OCI-LY7 (cell line): ENCODE data around the gene SLC35G3. TPM values are rescaled to one million over a fixed set of nuclear protein-coding genes. Genes with fewer than 3 reads are reported as not detected.

Source experiments
- BruUV-seq: library from RNA; stranded (reverse); fragments of 400-500 nt; replicated peaks from 2 replicates; lab custom pipeline; 2021; lab: Mats Ljungman, UMichigan
- CTCF ChIA-PET: fragments of 300-600 bp; sonication (Branson Sonifier 250); formaldehyde crosslinking; loops from one replicate; lab custom pipeline; 2022; ENCODE audit warnings: antibody characterized with exemption; ENCODE audit not compliant: unreplicated experiment; lab: Charles Lee
- POLR2A ChIA-PET: fragments of 300-600 bp; sonication (Branson Sonifier 250); formaldehyde crosslinking; loops from one replicate; lab custom pipeline; 2022; ENCODE audit warnings: antibody characterized with exemption; lab: Charles Lee
- DNase-seq: peaks from one replicate; pipeline ENCODE4 v3.0.0-alpha.2; 2015; ENCODE audit warnings: low spot score
- H2AFZ ChIP-seq: fragments of 200-600 bp; sonication (generic), shearing (Covaris generic); 2 replicates; pipeline ENCODE4 v1.6.1; 2014; ENCODE audit warnings: mild to moderate bottlenecking, antibody characterized with exemption, low read length, moderate library complexity
- H3K27ac ChIP-seq: fragments of 200-600 bp; sonication (generic); 2 replicates; pipeline ENCODE4 v1.5.1; 2014; ENCODE audit warnings: mixed run types, low read depth, mild to moderate bottlenecking, moderate library complexity, low read length, inconsistent platforms; ENCODE audit not compliant: poor library complexity, severe bottlenecking
- H3K36me3 ChIP-seq: fragments of 200-600 bp; sonication (generic); 2 replicates; pipeline ENCODE4 v1.6.1; 2014; ENCODE audit warnings: mild to moderate bottlenecking, antibody characterized with exemption, low read length, moderate library complexity, mixed read lengths; ENCODE audit not compliant: insufficient read depth
- H3K4me1 ChIP-seq: fragments of 200-600 bp; sonication (generic); 2 replicates; pipeline ENCODE4 v1.5.1; 2014; ENCODE audit warnings: mild to moderate bottlenecking, low read length; ENCODE audit not compliant: insufficient read depth, poor library complexity, severe bottlenecking
- H3K4me2 ChIP-seq: fragments of 200-600 bp; sonication (generic); 2 replicates; pipeline ENCODE4 v1.6.1; 2014; ENCODE audit warnings: mild to moderate bottlenecking, low read length
- H3K4me3 ChIP-seq: fragments of 200-600 bp; sonication (generic); 2 replicates; pipeline ENCODE4 v1.5.1; 2014; ENCODE audit warnings: mild to moderate bottlenecking, low read depth, low read length; ENCODE audit not compliant: poor library complexity, severe bottlenecking
- H3K79me2 ChIP-seq: fragments of 200-600 bp; sonication (generic); 2 replicates; pipeline ENCODE4 v1.6.1; 2016; ENCODE audit warnings: low read depth, mild to moderate bottlenecking, low read length, moderate library complexity, mixed read lengths; ENCODE audit not compliant: insufficient read depth
- H3K9me2 ChIP-seq: fragments of 200-600 bp; sonication (generic); 2 replicates; pipeline ENCODE4 v1.6.1; 2016; ENCODE audit warnings: mild to moderate bottlenecking, low read length, mixed read lengths; ENCODE audit not compliant: insufficient read depth
- H3K9me3 ChIP-seq: fragments of 200-600 bp; sonication (generic); 2 replicates; pipeline ENCODE4 v1.6.1; 2014; ENCODE audit warnings: mild to moderate bottlenecking, mixed run types, low read length, mixed read lengths
- H4K20me1 ChIP-seq: fragments of 200-600 bp; sonication (generic); 2 replicates; pipeline ENCODE4 v1.6.1; 2014; ENCODE audit warnings: mild to moderate bottlenecking, antibody characterized with exemption, low read length, moderate library complexity, mixed read lengths; ENCODE audit not compliant: insufficient read depth
- EZH2phosphoT487 ChIP-seq: fragments of 200-600 bp; sonication (generic); IDR thresholded peaks from 2 replicates; pipeline ENCODE4 v1.6.1; 2018; ENCODE audit warnings: low read depth, borderline replicate concordance, mild to moderate bottlenecking, mixed run types, antibody characterized with exemption, low read length, moderate library complexity, mixed read lengths
- intact Hi-C: fragments of 100-400 bp; cut with micrococcal nuclease; formaldehyde crosslinking; loops from one replicate; pipeline ENCODE4 v1.10.0; 2022; ENCODE audit not compliant: unreplicated experiment
- total RNA-seq, 2 experiments: library from RNA; depleted of rRNA in 1 of 2; stranded (reverse); fragments of >200 nt in 1 of 2; shearing (Covaris generic) in 1 of 2; gene quantifications; 2 replicates each; pipeline ENCODE4 v1.2.3, GENCODE V29; 2014 to 2022
- TF ChIP-seq, protein P1 (sequence below): fragments of 200-600 bp; sonication (generic); conservative IDR thresholded peaks from 2 replicates; pipeline ENCODE4 v1.5.1; 2014; ENCODE audit warnings: mild to moderate bottlenecking, antibody characterized with exemption, low read length, moderate library complexity, mixed read lengths

The SLC35G3 gene
- total RNA-seq, 2 experiments from 2014 or later = not detected

GRCh38 chr17:35169835-35170363 lies 24.3 kb downstream of the SLC35G3 start:
- TF ChIP-seq EZH2phosphoT487 = no peak
- TF ChIP-seq, protein P1, sequence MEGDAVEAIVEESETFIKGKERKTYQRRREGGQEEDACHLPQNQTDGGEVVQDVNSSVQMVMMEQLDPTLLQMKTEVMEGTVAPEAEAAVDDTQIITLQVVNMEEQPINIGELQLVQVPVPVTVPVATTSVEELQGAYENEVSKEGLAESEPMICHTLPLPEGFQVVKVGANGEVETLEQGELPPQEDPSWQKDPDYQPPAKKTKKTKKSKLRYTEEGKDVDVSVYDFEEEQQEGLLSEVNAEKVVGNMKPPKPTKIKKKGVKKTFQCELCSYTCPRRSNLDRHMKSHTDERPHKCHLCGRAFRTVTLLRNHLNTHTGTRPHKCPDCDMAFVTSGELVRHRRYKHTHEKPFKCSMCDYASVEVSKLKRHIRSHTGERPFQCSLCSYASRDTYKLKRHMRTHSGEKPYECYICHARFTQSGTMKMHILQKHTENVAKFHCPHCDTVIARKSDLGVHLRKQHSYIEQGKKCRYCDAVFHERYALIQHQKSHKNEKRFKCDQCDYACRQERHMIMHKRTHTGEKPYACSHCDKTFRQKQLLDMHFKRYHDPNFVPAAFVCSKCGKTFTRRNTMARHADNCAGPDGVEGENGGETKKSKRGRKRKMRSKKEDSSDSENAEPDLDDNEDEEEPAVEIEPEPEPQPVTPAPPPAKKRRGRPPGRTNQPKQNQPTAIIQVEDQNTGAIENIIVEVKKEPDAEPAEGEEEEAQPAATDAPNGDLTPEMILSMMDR = no peak
- no peaks in the 10 kb centered on the region for H3K36me3 ChIP-seq
- H3K27ac ChIP-seq = no peak overlapping the region
- H3K4me1 ChIP-seq = no peaks in the 10 kb centered on the region
- no peaks in the 10 kb centered on the region for H3K79me2 ChIP-seq
- no peak overlapping the region for H3K4me3 ChIP-seq
- H3K9me3 ChIP-seq = no peaks in the 10 kb centered on the region
- no peak overlapping the region for H3K4me2 ChIP-seq
- no peaks in the 10 kb centered on the region for H4K20me1 ChIP-seq
- BruUV-seq = no TSS peak
- POLR2A ChIA-PET = interaction anchor here (0.6 to 1.2 kb wide), 2 partner anchors 73 to 1302 kb away, joined by 3 to 4 read pairs; partner anchors contain the start of gene SLFN5
- intact Hi-C loops = loop anchor here (10.0 kb wide), 1 partner anchor 365 kb away; the partner anchor contains the start of gene SLFN12L
- no peak for DNase-seq
- no peak overlapping the region for H2AFZ ChIP-seq
- CTCF ChIA-PET = no interaction called here
- H3K9me2 ChIP-seq = no peaks in the 10 kb centered on the region

- CTCF ChIA-PET = no interaction called here
- intact Hi-C loops = no loop called here
Observed at GRCh38 chr17:35167666-35168065, 26.5 kb downstream of the SLC35G3 start.

GRCh38 chr17:35167046-35167445 lies 27.1 kb downstream of the SLC35G3 start:
- POLR2A ChIA-PET = no interaction called here
- CTCF ChIA-PET = no interaction called here
- no peaks in the 10 kb centered on the region for H3K36me3 ChIP-seq

More at GRCh38 chr17:35167666-35168065, 26.5 kb downstream of the SLC35G3 start:
- Histone ChIP-seq H3K4me2 (no peak overlapping the region), H2AFZ (no peak overlapping the region), H4K20me1 (no peaks in the 10 kb centered on the region), H3K27ac (no peak overlapping the region), H3K4me3 (no peak overlapping the region), H3K9me3 (no peaks in the 10 kb centered on the region), H3K4me1 (no peaks in the 10 kb centered on the region), H3K36me3 (no peaks in the 10 kb centered on the region), H3K9me2 (no peaks in the 10 kb centered on the region), H3K79me2 (no peaks in the 10 kb centered on the region)
- no peak for DNase-seq
- no peak for TF ChIP-seq EZH2phosphoT487
- TF ChIP-seq, protein P1 = no peak
- no TSS peak for BruUV-seq
- POLR2A ChIA-PET = no interaction called here

More at GRCh38 chr17:35167046-35167445, 27.1 kb downstream of the SLC35G3 start:
- Histone ChIP-seq H3K4me1 (no peaks in the 10 kb centered on the region), H3K27ac (no peak overlapping the region), H3K79me2 (no peaks in the 10 kb centered on the region), H3K9me3 (no peaks in the 10 kb centered on the region), H3K4me3 (no peak overlapping the region), H3K9me2 (no peaks in the 10 kb centered on the region), H2AFZ (no peak overlapping the region), H4K20me1 (no peaks in the 10 kb centered on the region), H3K4me2 (no peak overlapping the region)
- BruUV-seq = no TSS peak
- intact Hi-C loops = no loop called here
- TF ChIP-seq, protein P1 = no peak
- no peak for DNase-seq
